Measurements from ENCODE around the gene PCGF1.

DNA sequence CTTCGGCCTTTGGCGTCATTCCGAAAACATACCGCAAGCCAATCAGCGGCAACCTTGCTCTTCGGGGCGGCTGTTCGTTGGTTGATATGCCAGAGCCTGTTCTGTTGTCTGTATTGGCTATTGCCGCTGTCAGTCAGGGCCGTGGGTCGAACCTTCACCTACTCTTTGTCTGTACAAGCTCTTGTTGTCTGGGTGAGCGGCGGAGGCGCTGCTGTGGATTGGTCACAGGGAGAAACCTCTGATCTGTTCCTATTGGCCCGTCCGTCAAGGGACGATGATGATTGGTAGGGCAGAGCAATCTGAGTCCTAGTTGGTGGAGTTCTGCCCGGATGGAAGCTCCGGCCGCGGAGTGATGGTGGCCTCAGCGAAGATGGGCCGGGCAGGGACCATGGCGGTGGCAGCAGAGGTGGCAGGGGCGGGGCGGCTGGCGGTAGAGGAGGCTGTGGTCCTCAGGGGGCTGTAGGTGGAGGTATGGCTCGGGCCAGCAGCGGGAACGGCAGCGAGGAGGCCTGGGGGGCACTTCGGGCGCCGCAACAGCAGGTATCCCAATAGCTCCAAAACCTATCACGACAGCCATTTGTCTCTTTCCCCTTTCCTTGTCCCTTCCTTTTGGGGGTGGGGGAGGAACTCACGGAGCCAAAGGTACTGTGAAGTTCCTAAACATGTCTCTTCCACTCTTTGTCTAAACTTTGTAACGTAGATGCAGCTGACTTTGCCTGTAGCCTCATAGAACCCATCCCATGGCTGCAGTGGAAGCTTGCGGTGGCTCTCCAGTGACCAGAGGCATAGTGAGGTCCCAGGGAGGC, 49.2 kb downstream of the PCGF1 start, which contains the start of gene WBP1:
- TF ChIP-seq POLR2A (IDR thresholded peaks at IDR 0.05; ENCODE audit: low read length) (peak; percentile 88), GATA1 (IDR thresholded peaks at IDR 0.05; ENCODE audit: low read depth, low read length) (no peak)

Measured in erythroblast (primary cell).